ENCODE data around the gene CLDN15.

The CLDN15 gene

DNA sequence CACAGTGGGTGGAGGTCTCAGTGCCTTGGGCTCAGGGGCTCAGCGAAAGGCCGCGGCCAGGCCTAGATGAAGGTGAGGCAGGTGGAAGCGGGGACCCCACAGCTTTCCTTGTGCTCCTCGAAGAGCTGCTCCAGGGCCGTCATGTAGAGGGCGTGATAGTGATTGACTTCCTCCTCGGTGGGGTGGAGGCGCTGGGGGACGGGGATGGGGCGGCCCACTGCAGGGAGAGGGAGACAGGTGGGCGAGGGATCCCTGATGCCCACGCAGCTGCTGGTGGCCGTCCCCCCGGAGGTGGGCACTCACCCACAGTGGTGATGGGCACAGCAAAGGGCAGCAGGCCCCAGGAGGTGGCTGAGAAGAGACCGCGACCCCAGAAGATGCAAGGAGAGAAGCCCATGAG is 41.7 kb downstream of the CLDN15 start:
- TF ChIP-seq, protein P1, sequence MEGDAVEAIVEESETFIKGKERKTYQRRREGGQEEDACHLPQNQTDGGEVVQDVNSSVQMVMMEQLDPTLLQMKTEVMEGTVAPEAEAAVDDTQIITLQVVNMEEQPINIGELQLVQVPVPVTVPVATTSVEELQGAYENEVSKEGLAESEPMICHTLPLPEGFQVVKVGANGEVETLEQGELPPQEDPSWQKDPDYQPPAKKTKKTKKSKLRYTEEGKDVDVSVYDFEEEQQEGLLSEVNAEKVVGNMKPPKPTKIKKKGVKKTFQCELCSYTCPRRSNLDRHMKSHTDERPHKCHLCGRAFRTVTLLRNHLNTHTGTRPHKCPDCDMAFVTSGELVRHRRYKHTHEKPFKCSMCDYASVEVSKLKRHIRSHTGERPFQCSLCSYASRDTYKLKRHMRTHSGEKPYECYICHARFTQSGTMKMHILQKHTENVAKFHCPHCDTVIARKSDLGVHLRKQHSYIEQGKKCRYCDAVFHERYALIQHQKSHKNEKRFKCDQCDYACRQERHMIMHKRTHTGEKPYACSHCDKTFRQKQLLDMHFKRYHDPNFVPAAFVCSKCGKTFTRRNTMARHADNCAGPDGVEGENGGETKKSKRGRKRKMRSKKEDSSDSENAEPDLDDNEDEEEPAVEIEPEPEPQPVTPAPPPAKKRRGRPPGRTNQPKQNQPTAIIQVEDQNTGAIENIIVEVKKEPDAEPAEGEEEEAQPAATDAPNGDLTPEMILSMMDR (conservative IDR thresholded peaks at IDR 0.05; ENCODE audit: low read length): no peak
- no peak for DNase-seq (ENCODE audit: low read depth)
- H3K4me3 ChIP-seq (ENCODE audit: low read length): no peak overlapping the region

DNA sequence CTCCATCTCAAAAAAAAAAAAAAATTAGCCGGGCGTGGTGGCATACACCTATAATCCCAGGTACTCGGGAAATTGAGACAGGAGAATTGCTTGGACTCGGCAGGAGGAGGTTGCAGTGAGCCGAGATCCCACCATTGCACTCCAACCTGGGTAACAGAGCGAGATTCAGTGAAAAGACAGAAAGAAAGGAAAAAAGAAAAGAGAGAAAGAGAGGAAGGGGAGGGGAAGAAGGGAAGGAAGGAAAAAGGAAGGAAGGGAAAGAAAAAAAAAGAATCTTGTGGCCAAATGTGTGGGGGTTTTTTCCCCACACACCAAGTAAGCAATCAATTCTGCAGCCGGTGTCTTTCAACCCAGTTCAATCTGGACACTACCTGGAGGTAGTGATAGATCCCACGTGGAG is 48.5 kb downstream of the CLDN15 start:
- TF ChIP-seq, protein P1 (conservative IDR thresholded peaks at IDR 0.05; ENCODE audit: low read length): no peak
- no peak for DNase-seq (ENCODE audit: low read depth)
- no peak overlapping the region for H3K4me3 ChIP-seq (ENCODE audit: low read length)

DNA sequence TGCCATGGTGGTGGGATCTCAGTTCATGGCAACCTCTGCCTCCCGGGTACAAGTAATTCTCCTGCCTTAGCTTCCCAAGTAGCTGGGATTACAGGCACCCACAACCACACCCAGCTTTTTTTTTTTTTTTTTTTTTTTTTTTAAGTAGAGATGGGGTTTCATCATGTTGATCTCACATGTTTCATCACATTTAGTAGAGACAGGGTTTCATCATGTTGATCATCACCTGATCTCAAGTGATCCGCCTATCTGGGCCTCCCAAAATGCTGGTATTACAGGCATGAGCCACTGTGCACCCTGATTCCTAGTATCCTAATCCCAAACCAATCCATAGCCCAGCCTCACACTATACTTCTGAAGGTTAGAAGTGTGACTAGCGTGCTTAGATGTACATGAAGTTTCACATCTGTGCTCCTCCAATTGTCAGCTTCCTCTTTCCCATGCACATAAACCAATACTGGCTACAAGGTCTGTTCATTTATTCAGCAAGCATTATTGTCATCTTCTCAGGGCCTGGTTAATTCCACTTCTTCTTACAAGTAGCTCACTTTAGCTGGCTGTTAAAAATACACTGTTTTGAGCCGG is 50.7 kb downstream of the CLDN15 start:
- TF ChIP-seq, protein P1 (conservative IDR thresholded peaks at IDR 0.05; ENCODE audit: low read length): no peak
- H3K4me3 ChIP-seq (ENCODE audit: low read length): no peak overlapping the region
- DNase-seq (ENCODE audit: low read depth): no peak

DNA sequence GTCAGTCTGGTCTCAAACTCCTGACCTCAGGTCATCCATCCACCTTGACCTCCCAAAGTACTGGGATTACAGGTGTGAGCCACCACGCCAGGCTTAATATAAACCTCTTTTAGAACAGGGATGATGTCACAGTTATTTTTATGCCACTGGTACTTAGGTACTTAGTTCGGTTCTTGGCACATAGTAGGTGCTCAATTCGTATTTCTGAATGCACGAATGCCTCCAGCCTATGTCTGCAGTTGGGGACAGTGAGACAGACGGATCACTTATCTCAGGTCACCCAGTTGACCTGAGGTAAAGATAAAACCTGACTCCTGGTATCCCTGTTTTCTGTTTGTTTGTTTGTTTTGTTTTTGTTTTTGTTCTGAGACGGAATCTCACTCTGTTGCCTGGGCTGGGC is 51.4 kb downstream of the CLDN15 start:
- DNase-seq (ENCODE audit: low read depth): no peak
- no peak overlapping the region for H3K4me3 ChIP-seq (ENCODE audit: low read length)
- TF ChIP-seq, protein P1 (conservative IDR thresholded peaks at IDR 0.05; ENCODE audit: low read length): no peak

DNA sequence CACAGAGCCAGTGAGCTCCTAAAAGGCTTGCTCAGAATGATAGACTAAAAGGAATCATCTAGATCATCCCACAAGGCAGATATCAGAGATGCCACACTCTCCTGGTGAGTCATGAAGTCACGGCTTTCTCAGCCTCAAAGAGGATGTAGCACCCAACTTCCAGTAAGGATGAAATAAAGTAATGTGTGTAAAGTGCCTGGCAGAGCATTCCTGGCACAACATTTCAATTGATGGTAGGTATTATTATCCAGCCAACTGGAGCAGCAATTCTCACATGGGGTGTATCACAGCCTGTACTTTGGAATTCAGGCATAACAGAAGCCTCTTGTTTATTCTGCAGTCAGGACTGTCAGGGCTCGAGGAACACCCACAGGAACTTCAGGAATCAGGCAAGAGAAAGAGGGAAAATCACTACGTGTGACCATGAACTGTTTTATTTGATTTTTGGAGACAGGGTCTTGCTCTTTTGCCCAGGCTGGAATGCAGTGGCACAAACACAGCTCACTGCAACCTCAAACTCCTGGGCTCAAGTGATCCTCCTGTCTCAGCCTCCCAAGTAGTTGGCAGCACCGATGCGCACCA is 52.3 kb downstream of the CLDN15 start:
- TF ChIP-seq, protein P1 (conservative IDR thresholded peaks at IDR 0.05; ENCODE audit: low read length): no peak
- no peak overlapping the region for H3K4me3 ChIP-seq (ENCODE audit: low read length)
- peak; percentile 49 for DNase-seq (ENCODE audit: low read depth)

Measured in AG10803 (cell line).